HCT116 (cell line): ENCODE measurements around the gene PCSK2. TPM values are rescaled to one million over a fixed set of nuclear protein-coding genes. Genes with fewer than 3 reads are reported as not detected.

Experiments
- ATAC-seq: fragments of 200-7000 bp; cut with Tn5 transposase; 2 replicates; pipeline ENCODE4 v1.9.1; 2020; ENCODE audit warnings: mild to moderate bottlenecking, moderate library complexity
- BruUV-seq: library from RNA; stranded (reverse); fragments of 400-500 nt; replicated peaks from 2 replicates; lab custom pipeline; 2021; lab: Mats Ljungman, UMichigan
- CTCF ChIA-PET: fragments of 300-600 bp; sonication (Branson Sonifier 250); formaldehyde crosslinking; loops from one replicate; lab custom pipeline; 2021; ENCODE audit warnings: antibody characterized with exemption; lab: Charles Lee
- POLR2A ChIA-PET: fragments of 300-600, 350-600 bp; sonication (Branson Sonifier 250); formaldehyde crosslinking; loops from one replicate; lab custom pipeline; 2021; ENCODE audit warnings: antibody characterized with exemption; lab: Charles Lee
- RAD21 ChIA-PET, 2 experiments: fragments of 300-600 bp; sonication (Branson Sonifier 250); formaldehyde crosslinking; loops; one replicate each; lab custom pipeline; 2023; ENCODE audit warnings: low total read pairs in 2 of 2; ENCODE audit not compliant: uncharacterized antibody in 2 of 2, unreplicated experiment in 2 of 2, low non-redundant PET in 1 of 2; lab: Charles Lee
- DNase-seq: peaks from one replicate; pipeline ENCODE4 v3.0.0-alpha.2; 2010; ENCODE audit warnings: low read depth, low spot score
- H2AFZ ChIP-seq: fragments of 200-600 bp; shearing (Covaris generic), sonication (generic); 2 replicates; pipeline ENCODE4 v1.6.1; 2017; ENCODE audit warnings: low read depth, mixed run types, mixed read lengths, antibody characterized with exemption, low read length; ENCODE audit not compliant: poor library complexity, severe bottlenecking
- H3K27ac ChIP-seq: 2 replicates; pipeline ENCODE4 v1.5.1; 2012; ENCODE audit warnings: low read depth, low read length
- H3K27me3 ChIP-seq: fragments of 200-600 bp; sonication (generic); 2 replicates; pipeline ENCODE4 v1.6.1; 2016; ENCODE audit warnings: mixed run types, low read length, mixed read lengths; ENCODE audit not compliant: insufficient read depth
- H3K36me3 ChIP-seq, 2 experiments: fragments of 200-500 bp in 1 of 2; fragments of 200-600 bp in 1 of 2; sonication (Bioruptor generic) in 1 of 2; sonication (generic) in 1 of 2; 2 replicates each; pipeline versions ENCODE4 v1.5.1 to v1.6.1; 2014 to 2016; ENCODE audit warnings: low read length in 2 of 2, inconsistent platforms in 1 of 2, mixed read lengths in 1 of 2, mixed run types in 1 of 2; ENCODE audit not compliant: insufficient read depth in 2 of 2, control insufficient read depth in 1 of 2
- H3K4me1 ChIP-seq, 2 experiments: fragments of 200-600 bp in 1 of 2; sonication (generic) in 1 of 2; 2 replicates each; pipeline versions ENCODE4 v1.5.1 to v1.6.1; 2012 to 2017; ENCODE audit warnings: low read length in 2 of 2, inconsistent platforms in 1 of 2, mild to moderate bottlenecking in 1 of 2, mixed read lengths in 1 of 2, mixed run types in 1 of 2, moderate library complexity in 1 of 2; ENCODE audit not compliant: insufficient read depth in 2 of 2, control insufficient read depth in 1 of 2
- H3K4me2 ChIP-seq: fragments of 200-600 bp; sonication (generic); 2 replicates; pipeline ENCODE4 v1.6.1; 2017; ENCODE audit warnings: mixed run types, low read length, mixed read lengths
- H3K4me3 ChIP-seq, 2 experiments: fragments of 200-600 bp in 1 of 2; sonication (generic) in 1 of 2; replicated peaks in 1 of 2; 2 replicates each; pipeline ENCODE4 v1.5.1; 2011 to 2016; ENCODE audit warnings: low read length in 2 of 2, control low read depth in 1 of 2, low read depth in 1 of 2, mild to moderate bottlenecking in 1 of 2, mixed read lengths in 1 of 2, mixed run types in 1 of 2
- H3K79me2 ChIP-seq: fragments of 200-600 bp; sonication (generic); 2 replicates; pipeline ENCODE4 v1.6.1; 2017; ENCODE audit warnings: mild to moderate bottlenecking, mixed run types, low read length, moderate library complexity, mixed read lengths; ENCODE audit not compliant: insufficient read depth
- H3K9ac ChIP-seq: fragments of 200-600 bp; sonication (generic); 2 replicates; pipeline ENCODE4 v1.6.1; 2016; ENCODE audit warnings: low read length, mixed read lengths
- H3K9me2 ChIP-seq: fragments of 200-600 bp; sonication (generic), shearing (Covaris generic); 2 replicates; pipeline ENCODE4 v1.6.1; 2017; ENCODE audit warnings: mixed run types, mild to moderate bottlenecking, moderate library complexity; ENCODE audit not compliant: insufficient read depth
- H3K9me3 ChIP-seq, 2 experiments: fragments of 200-500 bp in 1 of 2; fragments of 200-600 bp in 1 of 2; sonication (Bioruptor generic) in 1 of 2; sonication (generic) in 1 of 2; 2 replicates each; pipeline ENCODE4 v1.6.1; 2014 to 2017; ENCODE audit warnings: low read length in 2 of 2, mixed read lengths in 2 of 2, inconsistent platforms in 1 of 2, low read depth in 1 of 2, mild to moderate bottlenecking in 1 of 2, mixed run types in 1 of 2, moderate library complexity in 1 of 2; ENCODE audit not compliant: control insufficient read depth in 1 of 2, insufficient read depth in 1 of 2
- H4K20me1 ChIP-seq: fragments of 200-600 bp; sonication (generic), shearing (Covaris generic); 2 replicates; pipeline ENCODE4 v1.6.1; 2017; ENCODE audit warnings: mixed run types, mild to moderate bottlenecking, moderate library complexity; ENCODE audit not compliant: insufficient read depth
- ATF3 ChIP-seq: IDR thresholded peaks from 2 replicates; pipeline ENCODE4 v1.6.1; 2012
- ELF1 ChIP-seq: IDR thresholded peaks from 2 replicates; pipeline ENCODE4 v1.6.1; 2012; ENCODE audit warnings: low read depth, borderline replicate concordance
- EZH2 ChIP-seq: fragments of 200-600 bp; sonication (generic); IDR thresholded peaks from 2 replicates; pipeline ENCODE4 v1.6.1; 2017; ENCODE audit warnings: antibody characterized with exemption, mixed run types
- EZH2phosphoT487 ChIP-seq: fragments of 200-600 bp; IDR thresholded peaks from 2 replicates; pipeline ENCODE4 v1.6.1; 2018; ENCODE audit warnings: antibody characterized with exemption, borderline replicate concordance
- JUND ChIP-seq: IDR thresholded peaks from 2 replicates; pipeline ENCODE4 v1.6.1; 2012
- MAX ChIP-seq: IDR thresholded peaks from 2 replicates; pipeline ENCODE4 v1.6.1; 2012
- POLR2AphosphoS5 ChIP-seq: IDR thresholded peaks from 2 replicates; pipeline ENCODE4 v1.6.1; 2011; ENCODE audit warnings: mild to moderate bottlenecking, low read depth, low read length, moderate library complexity
- RAD21 ChIP-seq: IDR thresholded peaks from 2 replicates; pipeline ENCODE4 v1.6.1; 2012; ENCODE audit warnings: low read depth, mild to moderate bottlenecking
- SRF ChIP-seq: IDR thresholded peaks from 2 replicates; pipeline ENCODE4 v1.6.1; 2012; ENCODE audit warnings: low read depth
- YY1 ChIP-seq: IDR thresholded peaks from 2 replicates; pipeline ENCODE4 v1.6.1; 2011; ENCODE audit warnings: low read length, low read depth, moderate library complexity, mild to moderate bottlenecking; ENCODE audit not compliant: insufficient replicate concordance; ENCODE audit errors: extremely low read depth
- ZBTB33 ChIP-seq: IDR thresholded peaks from 2 replicates; pipeline ENCODE4 v1.6.1; 2011; ENCODE audit warnings: mild to moderate bottlenecking, low read length, moderate library complexity; ENCODE audit not compliant: insufficient replicate concordance; ENCODE audit errors: extremely low read depth
- intact Hi-C: fragments of 100-400 bp; cut with micrococcal nuclease; formaldehyde crosslinking; loops from 2 replicates; pipeline ENCODE4 v1.10.0; 2022
- total RNA-seq: library from RNA; stranded (reverse); gene quantifications from one replicate; pipeline ENCODE4 v1.2.1, GENCODE V29; 2021; ENCODE audit not compliant: unreplicated experiment

PCSK2 gene
- total RNA-seq, 1 experiment from 2014 or later, result not detected

- no peak overlapping the region for H3K4me2 ChIP-seq
- DNase-seq (no peak), ATAC-seq (no peak)
- H3K27ac ChIP-seq, result no peak overlapping the region
- H4K20me1 ChIP-seq, result no peaks in the 10 kb centered on the region
- BruUV-seq, result no TSS peak
- no peaks in the 10 kb centered on the region for H3K4me1 ChIP-seq
- no peak overlapping the region for H2AFZ ChIP-seq
- RAD21 ChIA-PET, result no interaction called here
- no peak overlapping the region for H3K9ac ChIP-seq
- TF ChIP-seq RAD21 (no peak), SRF (no peak), MAX (no peak), ELF1 (no peak)
- TF ChIP-seq, all 23 proteins: peak for 0
- ChIA-PET CTCF (no interaction called here), POLR2A (no interaction called here)
- Histone ChIP-seq H3K36me3 (no peaks in the 10 kb centered on the region), H3K9me2 (no peaks in the 10 kb centered on the region), H3K27me3 (peaks cover 35% of the 10 kb centered on the region), H3K79me2 (no peaks in the 10 kb centered on the region), H3K9me3 (no peaks in the 10 kb centered on the region), H3K4me3 (no peak overlapping the region)
- intact Hi-C loops, result no loop called here
These were observed 142.7 kb downstream of the PCSK2 start for GRCh38 chr20:17369506-17369905.

- Histone ChIP-seq H3K9me2 (no peaks in the 10 kb centered on the region), H4K20me1 (no peaks in the 10 kb centered on the region), H3K27ac (no peak overlapping the region), H3K4me1 (no peaks in the 10 kb centered on the region), H3K4me3 (no peak overlapping the region), H3K4me2 (no peak overlapping the region)
- RAD21 ChIA-PET, result no interaction called here
- DNase-seq, result no peak
- POLR2A ChIA-PET, result no interaction called here
- TF ChIP-seq ATF3 (no peak), JUND (no peak), ELF1 (no peak), YY1 (no peak), EZH2 (no peak), ZBTB33 (no peak), EZH2phosphoT487 (no peak), POLR2AphosphoS5 (no peak)
- TF ChIP-seq, all 23 proteins: peak for 0
- no peaks in the 10 kb centered on the region for H3K79me2 ChIP-seq
- CTCF ChIA-PET, result no interaction called here
- BruUV-seq, result no TSS peak
- intact Hi-C loops, result no loop called here
- H2AFZ ChIP-seq, result no peak overlapping the region
- no peaks in the 10 kb centered on the region for H3K36me3 ChIP-seq
- no peaks in the 10 kb centered on the region for H3K9me3 ChIP-seq
- H3K27me3 ChIP-seq, result peaks cover 35% of the 10 kb centered on the region
- no peak overlapping the region for H3K9ac ChIP-seq
- ATAC-seq, result no peak
These were observed 146.1 kb downstream of the PCSK2 start for GRCh38 chr20:17372806-17373440.
